H1 (cell line): Measurements from ENCODE around the gene GATB. TPM values are rescaled to one million over a fixed set of nuclear protein-coding genes. Genes with fewer than 3 reads are reported as not detected.

ENCODE experiments used
- CHD7 ChIP-seq: fragments of 300-600 bp; sonication (generic); IDR thresholded peaks from 2 replicates; pipeline ENCODE4 v1.7.1; 2012; ENCODE audit warnings: low read length, moderate library complexity, mild to moderate bottlenecking, inconsistent platforms; ENCODE audit not compliant: insufficient replicate concordance
- NANOG ChIP-seq: IDR thresholded peaks from 2 replicates; pipeline ENCODE4 v1.6.1; 2011; ENCODE audit warnings: low read length, low read depth, mild to moderate bottlenecking, inconsistent platforms; ENCODE audit not compliant: insufficient read depth, poor library complexity, severe bottlenecking
- polyA plus RNA-seq, 7 experiments: library from polyadenylated mRNA; depleted of rRNA in 3 of 7; stranded (reverse) in 5 of 7; unstranded in 2 of 7; fragments of >200 nt in 5 of 7; fragments of 200-250 nt in 2 of 7; gene quantifications; 1 replicate in 5 of 7; 2 replicates in 1 of 7; 4 replicates in 1 of 7; pipeline versions ENCODE4 v1.2.1 to v1.2.3, GENCODE V29; 2011 to 2013; ENCODE audit warnings: missing spikeins in 2 of 7, mixed read lengths in 2 of 7
- total RNA-seq: library from RNA; stranded (reverse); fragmentation: NEBNext Ultra II Directional; extraction: Animal tissue kit (Norgen Biotek cat#: 25700); gene quantifications from 2 replicates; pipeline ENCODE4 v1.2.1, GENCODE V29; 2021

Gene GATB
- total and polyA plus RNA-seq, 2 of the 8 experiments (the other 6 are each of a cell fraction or from before 2014, with no cell fraction given) = 15.3 to 18.0 TPM

- no peak for TF ChIP-seq CHD7
- no peak for TF ChIP-seq NANOG
- TF ChIP-seq, all 59 proteins: peak for 0
Observed at GRCh38 chr4:151657896-151658295, 102.9 kb downstream of the GATB start (continued).
